Upper lobe of left lung (tissue), 6 donors: ENCODE data around the gene ECHDC1. TPM values are rescaled to one million over a fixed set of nuclear protein-coding genes. Genes with fewer than 3 reads are reported as not detected.
"Not testable (repeated sequence)": the region's sequence is repeated elsewhere in the genome, so short reads cannot be mapped to it uniquely, and the experiment has no call there.

ENCODE experiments used
- ATAC-seq, 2 donors: fragments of 200-7000 bp; cut with Tn5 transposase; one replicate each; pipeline ENCODE4 v1.9.1; 2022; ENCODE audit warnings: mild to moderate bottlenecking in 2 of 2, moderate library complexity in 2 of 2; ENCODE audit not compliant: low FRiP score in 2 of 2
- DNase-seq, 2 donors: peaks; one replicate each; pipeline ENCODE4 v3.0.0-alpha.2; 2019 to 2020
- H3K27ac ChIP-seq, 4 donors: fragments of 200-600 bp; sonication (generic); one replicate each; pipeline ENCODE4 v1.5.1; 2016 to 2019
- H3K27me3 ChIP-seq, 4 donors: fragments of 200-600 bp; sonication (generic); one replicate each; pipeline ENCODE4 v1.5.1; 2017 to 2019
- H3K36me3 ChIP-seq, 4 donors: fragments of 200-600 bp; sonication (generic); one replicate each; pipeline ENCODE4 v1.5.1; 2016 to 2019
- H3K4me1 ChIP-seq, 4 donors: fragments of 200-600 bp; sonication (generic); one replicate each; pipeline ENCODE4 v1.5.1; 2018 to 2019
- H3K4me3 ChIP-seq, 4 donors: fragments of 200-600 bp; sonication (generic); one replicate each; pipeline ENCODE4 v1.5.1; 2017 to 2019; ENCODE audit warnings: mild to moderate bottlenecking in 2 of 4, moderate library complexity in 1 of 4
- H3K9me3 ChIP-seq, 4 donors: fragments of 200-600 bp; sonication (generic); one replicate each; pipeline ENCODE4 v1.5.1; 2018 to 2019
- EP300 ChIP-seq, 4 donors: sonication (generic); formaldehyde crosslinking; IDR thresholded peaks; one replicate each; pipeline ENCODE4 v1.5.1; 2017; ENCODE audit warnings: antibody characterized with exemption in 4 of 4, control low read depth in 2 of 4
- POLR2A ChIP-seq, 4 donors: fragments of 450-650 bp; IDR thresholded peaks; one replicate each; pipeline ENCODE4 v1.5.1; 2016 to 2017; ENCODE audit warnings: antibody characterized with exemption in 4 of 4, mild to moderate bottlenecking in 2 of 4
- POLR2AphosphoS5 ChIP-seq, 2 donors: sonication (generic); formaldehyde crosslinking; IDR thresholded peaks; one replicate each; pipeline ENCODE4 v1.5.1; 2017; ENCODE audit warnings: antibody characterized with exemption in 2 of 2
- WGBS, 2 donors: methylation state at CpG; one replicate each; pipeline ENCODE4 v1.1.5; 2017 to 2018; 5-methylcytosine and 5-hydroxymethylcytosine counted together
- total RNA-seq, 6 donors: library from RNA; depleted of rRNA in 4 of 6; stranded (reverse); fragments of >200 nt in 4 of 6; gene quantifications; one replicate each; pipeline versions ENCODE4 v1.1.0 to v1.2.1, GENCODE V29; 2016 to 2021
- TF ChIP-seq, protein P1 (sequence below), 6 experiments: fragments of 450-650 bp in 4 of 6; fragments of 200-600 bp in 2 of 6; sonication (generic) in 2 of 6; IDR thresholded peaks; one replicate each; pipeline ENCODE4 v1.5.1; 2016 to 2019; ENCODE audit warnings: antibody characterized with exemption in 6 of 6
- donor health status: DM: no; HTN: no; CAD: no; lungs with moderate emphysema.
- donor health status: DM: no; HTN: yes; CAD: no; lungs with severe emphysema.

Gene ECHDC1
- total RNA-seq, 6 donors from 2014 or later = 70.5 to 146 (median 106) TPM

DNA sequence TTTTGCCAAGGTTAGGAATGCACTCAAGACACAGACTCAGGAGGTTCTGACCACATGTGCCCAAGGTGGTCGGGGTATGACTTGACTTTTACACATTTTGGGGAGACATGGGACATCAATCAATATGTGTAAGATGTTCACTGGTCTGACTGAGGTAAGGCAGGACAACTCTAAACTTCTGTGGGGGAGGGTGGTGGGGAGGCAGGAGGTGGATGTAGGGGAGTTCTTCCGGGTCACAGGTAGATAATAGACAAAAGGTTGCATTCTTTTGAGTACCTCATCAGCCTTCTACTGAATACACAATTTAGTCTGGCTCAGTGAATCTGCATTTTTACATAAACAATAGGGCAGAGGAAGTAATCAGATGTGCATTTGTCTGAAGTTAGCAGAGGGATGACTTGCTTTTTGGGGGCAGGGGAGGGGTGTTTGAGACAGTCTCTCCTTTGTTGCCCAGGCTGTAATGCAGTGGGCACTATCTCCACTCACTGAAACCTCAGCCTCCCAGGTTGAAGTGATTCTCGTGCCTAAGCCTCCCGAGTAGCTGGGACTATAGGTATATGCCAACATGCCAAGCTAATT is 10.9 kb downstream of the ECHDC1 start:
- ATAC-seq (no peak), DNase-seq (no peak)
- 38 to 61% methylated on average over 2 to 4 of the region's 4 CpGs for WGBS, 2 donors
- Histone ChIP-seq H3K27ac (no peak overlapping the region), H3K4me1 (peaks cover 0 to 6% (median 2%) of the 10 kb centered on the region in 4 donors), H3K9me3 (no peaks in the 10 kb centered on the region), H3K27me3 (no peaks in the 10 kb centered on the region), H3K4me3 (no peak overlapping the region), H3K36me3 (peaks cover 0 to 23% (median 0%) of the 10 kb centered on the region in 4 donors)
- TF ChIP-seq POLR2AphosphoS5 (IDR thresholded peaks at IDR 0.05) = no peak
- TF ChIP-seq, protein P1, sequence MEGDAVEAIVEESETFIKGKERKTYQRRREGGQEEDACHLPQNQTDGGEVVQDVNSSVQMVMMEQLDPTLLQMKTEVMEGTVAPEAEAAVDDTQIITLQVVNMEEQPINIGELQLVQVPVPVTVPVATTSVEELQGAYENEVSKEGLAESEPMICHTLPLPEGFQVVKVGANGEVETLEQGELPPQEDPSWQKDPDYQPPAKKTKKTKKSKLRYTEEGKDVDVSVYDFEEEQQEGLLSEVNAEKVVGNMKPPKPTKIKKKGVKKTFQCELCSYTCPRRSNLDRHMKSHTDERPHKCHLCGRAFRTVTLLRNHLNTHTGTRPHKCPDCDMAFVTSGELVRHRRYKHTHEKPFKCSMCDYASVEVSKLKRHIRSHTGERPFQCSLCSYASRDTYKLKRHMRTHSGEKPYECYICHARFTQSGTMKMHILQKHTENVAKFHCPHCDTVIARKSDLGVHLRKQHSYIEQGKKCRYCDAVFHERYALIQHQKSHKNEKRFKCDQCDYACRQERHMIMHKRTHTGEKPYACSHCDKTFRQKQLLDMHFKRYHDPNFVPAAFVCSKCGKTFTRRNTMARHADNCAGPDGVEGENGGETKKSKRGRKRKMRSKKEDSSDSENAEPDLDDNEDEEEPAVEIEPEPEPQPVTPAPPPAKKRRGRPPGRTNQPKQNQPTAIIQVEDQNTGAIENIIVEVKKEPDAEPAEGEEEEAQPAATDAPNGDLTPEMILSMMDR (IDR thresholded peaks at IDR 0.05) = no peak
- no peak for TF ChIP-seq POLR2A (IDR thresholded peaks at IDR 0.05)
- TF ChIP-seq EP300 (IDR thresholded peaks at IDR 0.05) = no peak

DNA sequence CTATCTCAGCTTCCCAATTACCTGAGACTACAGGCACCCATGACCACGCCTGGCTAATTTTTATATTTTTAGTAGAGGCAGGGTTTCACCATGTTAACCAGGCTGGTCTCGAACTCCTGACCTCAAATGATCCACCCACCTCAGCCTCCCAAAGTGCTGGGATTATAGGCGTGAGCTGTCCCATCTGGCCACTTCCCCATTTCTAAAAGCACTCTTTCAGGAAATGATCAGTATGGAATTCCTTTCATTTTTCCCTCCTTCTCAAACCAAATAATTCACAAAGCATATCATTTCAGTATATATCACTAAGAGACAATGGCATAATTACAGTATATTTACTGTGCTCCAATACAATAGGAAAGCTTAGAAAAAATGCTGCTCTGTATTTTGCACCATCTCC is 12.2 kb downstream of the ECHDC1 start:
- ATAC-seq, H3K9me3 ChIP-seq, H3K4me1 ChIP-seq, H3K4me3 ChIP-seq, DNase-seq, H3K27me3 ChIP-seq, H3K27ac ChIP-seq: not testable (repeated sequence)
- peaks cover 0 to 33% (median 2%) of the 10 kb centered on the region in 4 donors for H3K36me3 ChIP-seq
- 80 to 81% methylated on average over 3 of the region's 3 CpGs for WGBS, 2 donors

DNA sequence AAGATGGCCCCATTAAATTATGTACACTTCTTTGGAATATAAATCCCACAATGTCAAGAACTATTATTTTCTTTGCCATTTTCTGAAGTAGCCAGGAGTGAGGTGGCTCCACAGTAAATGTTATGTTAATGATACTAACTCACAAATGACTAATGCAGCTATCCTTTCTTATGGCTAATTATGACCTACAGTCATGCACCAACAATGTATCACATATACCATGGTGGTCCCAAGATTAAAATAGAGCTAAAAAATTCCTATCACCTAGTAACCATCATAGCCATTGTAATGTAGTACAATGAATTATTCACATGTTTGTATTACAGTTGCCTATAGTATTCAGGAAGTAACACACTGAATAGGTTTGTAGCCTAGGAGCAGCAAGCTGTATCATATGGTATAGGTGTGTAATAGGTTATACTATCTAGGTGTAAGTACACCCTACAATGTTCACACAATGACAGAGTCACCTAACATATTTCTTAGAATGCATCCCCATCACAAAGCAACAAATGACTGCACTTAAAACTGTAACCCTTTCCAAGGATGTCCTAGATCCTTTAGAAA is 15.3 kb downstream of the ECHDC1 start:
- H3K36me3 ChIP-seq = peaks cover 0 to 51% (median 10%) of the 10 kb centered on the region in 4 donors
- ATAC-seq (no peak), DNase-seq (no peak)

DNA sequence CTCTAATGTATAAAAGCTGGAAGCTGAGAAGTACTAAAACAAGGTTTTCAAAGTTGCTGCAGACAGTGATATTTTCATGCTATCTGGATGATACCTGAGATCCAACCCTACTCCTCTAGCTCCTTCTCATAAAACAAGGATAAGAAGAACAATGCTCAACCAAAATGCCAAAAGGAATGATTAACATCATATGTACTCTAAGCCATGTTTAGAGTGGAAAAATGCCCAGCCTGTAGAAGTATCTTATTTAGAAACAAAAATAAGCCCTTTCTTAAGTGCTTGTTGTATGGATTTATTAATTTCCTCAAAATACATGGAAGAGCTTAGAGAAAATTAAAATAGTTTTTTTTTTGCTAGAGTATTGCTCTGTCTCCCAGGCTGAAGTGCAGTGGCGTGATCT is 23.7 kb downstream of the ECHDC1 start:
- 94 to 100% methylated on average over 1 of the region's 1 CpG for WGBS, 2 donors
- DNase-seq = no peak
- peaks cover 0 to 28% (median 0%) of the 10 kb centered on the region in 4 donors for H3K36me3 ChIP-seq
- ATAC-seq = no peak
- H3K27me3 ChIP-seq = no peaks in the 10 kb centered on the region
- peaks cover 0 to 4% (median 0%) of the 10 kb centered on the region in 4 donors for H3K4me1 ChIP-seq
- H3K9me3 ChIP-seq = no peaks in the 10 kb centered on the region
- H3K27ac ChIP-seq = no peak overlapping the region
- no peak overlapping the region for H3K4me3 ChIP-seq
- no peak for TF ChIP-seq POLR2AphosphoS5 (IDR thresholded peaks at IDR 0.05)
- TF ChIP-seq POLR2A (IDR thresholded peaks at IDR 0.05) = no peak
- no peak for TF ChIP-seq EP300 (IDR thresholded peaks at IDR 0.05)
- TF ChIP-seq, protein P1 (IDR thresholded peaks at IDR 0.05) = no peak

More for the DNA sequence above, 15.3 kb downstream of the ECHDC1 start:
- TF ChIP-seq, protein P1 (IDR thresholded peaks at IDR 0.05) = no peak
- TF ChIP-seq EP300 (IDR thresholded peaks at IDR 0.05) (no peak), POLR2AphosphoS5 (IDR thresholded peaks at IDR 0.05) (no peak), POLR2A (IDR thresholded peaks at IDR 0.05) (no peak)
- no peaks in the 10 kb centered on the region for H3K9me3 ChIP-seq
- no peak overlapping the region for H3K27ac ChIP-seq
- no peak overlapping the region for H3K4me3 ChIP-seq
- peaks cover 0 to 6% (median 0%) of the 10 kb centered on the region in 4 donors for H3K4me1 ChIP-seq
- H3K27me3 ChIP-seq = no peaks in the 10 kb centered on the region

DNA sequence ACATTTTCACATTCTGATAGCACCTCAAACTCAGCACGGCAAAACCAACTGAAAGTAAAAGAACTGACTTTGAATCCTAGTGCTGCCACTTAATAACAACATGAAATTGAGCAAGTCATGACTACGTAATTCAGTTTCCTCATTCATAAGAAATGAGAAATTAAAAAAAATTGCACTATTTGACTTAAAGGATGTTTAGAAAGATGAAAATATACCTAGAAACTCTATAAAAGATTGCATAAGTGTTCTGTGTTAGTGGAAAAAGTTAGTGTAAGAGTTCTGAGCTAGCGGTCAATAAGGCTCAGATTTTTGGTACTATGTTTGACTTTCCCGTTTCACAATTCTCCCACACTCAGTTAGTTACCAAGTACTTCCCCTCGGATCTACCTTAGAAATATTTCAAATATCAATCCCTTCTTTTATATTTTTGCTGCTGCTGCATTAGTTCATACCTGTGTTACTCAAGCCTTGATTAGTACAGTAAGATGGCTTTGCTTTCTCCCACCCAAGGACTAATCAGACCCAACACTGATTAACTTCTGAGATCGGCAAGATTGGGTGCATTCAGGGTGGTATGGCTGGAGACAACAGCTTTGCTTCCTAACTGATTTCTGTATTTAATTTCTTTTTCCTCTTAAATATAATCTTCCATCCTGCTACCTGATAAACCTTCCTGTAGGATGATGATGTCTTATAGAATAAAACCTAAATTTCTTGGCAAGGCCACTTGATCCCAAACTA is 25.9 kb downstream of the ECHDC1 start:
- Histone ChIP-seq H3K4me3 (no peak overlapping the region), H3K36me3 (peaks cover 0 to 30% (median 3%) of the 10 kb centered on the region in 4 donors), H3K27ac (peak overlapping the region in 1 of 4 donors; percentile 55), H3K27me3 (no peaks in the 10 kb centered on the region), H3K4me1 (peaks cover 0 to 4% (median 0%) of the 10 kb centered on the region in 4 donors), H3K9me3 (no peaks in the 10 kb centered on the region)
- DNase-seq (no peak), ATAC-seq (peak in 1 of 2 donors; percentile 40)
- TF ChIP-seq POLR2AphosphoS5 (IDR thresholded peaks at IDR 0.05) = no peak
- TF ChIP-seq, protein P1 (IDR thresholded peaks at IDR 0.05) = no peak
- TF ChIP-seq POLR2A (IDR thresholded peaks at IDR 0.05) = no peak
- no peak for TF ChIP-seq EP300 (IDR thresholded peaks at IDR 0.05)
- 64 to 66% methylated on average over 6 of the region's 6 CpGs for WGBS, 2 donors
